ENCODE results near the gene B3GNT3. TPM values are rescaled to one million over a fixed set of nuclear protein-coding genes. Genes with fewer than 3 reads are reported as not detected.

Gene B3GNT3
- total and polyA plus RNA-seq, 10 donors: 0.05 to 1.6 (median 0.75) TPM; not detected in 3

DNA sequence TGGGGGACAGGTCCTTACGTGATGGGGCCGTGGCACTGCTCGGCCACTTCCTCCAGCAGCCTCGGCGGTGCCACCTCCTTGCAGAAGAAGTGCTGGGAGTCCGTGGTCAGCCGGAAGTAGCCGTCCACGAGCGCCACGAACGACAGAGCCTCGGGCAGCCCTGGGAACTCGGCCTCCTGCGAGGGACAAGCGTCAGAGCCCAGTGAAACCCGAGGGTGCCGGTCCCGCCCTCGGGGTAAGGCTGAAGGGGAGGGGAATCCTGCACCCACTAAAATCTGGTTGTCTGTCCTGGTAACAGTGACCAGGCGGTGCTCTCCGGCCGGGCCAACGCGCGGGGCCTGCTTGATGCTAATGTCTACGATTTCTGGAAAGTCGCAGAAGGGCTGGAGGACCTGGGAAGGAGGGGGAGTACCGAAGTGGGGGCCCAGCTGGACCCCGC is 46.5 kb downstream of the B3GNT3 start:
- Histone ChIP-seq H3K4me3 (no peak overlapping the region), H3K36me3 (peaks cover 4 to 83% (median 79%) of the 10 kb centered on the region in 6 donors), H3K27me3 (replicated peaks in 1 of 7) (no peaks in the 10 kb centered on the region), H3K9me3 (no peaks in the 10 kb centered on the region), H3K27ac (peak overlapping the region in 1 of 8 donors; percentile 98), H3K4me1 (peaks cover 12 to 50% (median 37%) of the 10 kb centered on the region in 6 donors)
- intact Hi-C loops (cut with DNase I; ENCODE audit: low total_unique reads): no loop called here
- 77 to 88% (median 85%) methylated on average over 23 to 30 of the region's 30 CpGs for WGBS, 5 donors
- DNase-seq: peak; percentile 73
- TF ChIP-seq CTCF (IDR thresholded peaks at IDR 0.05 in 8 of 11, conservative IDR thresholded peaks at IDR 0.05 in 3 of 11): no peak
- TF ChIP-seq POLR2A (IDR thresholded peaks at IDR 0.05): no peak
- peak in 1 of 3 donors; percentile 63 for TF ChIP-seq POLR2AphosphoS5 (IDR thresholded peaks at IDR 0.05)

DNA sequence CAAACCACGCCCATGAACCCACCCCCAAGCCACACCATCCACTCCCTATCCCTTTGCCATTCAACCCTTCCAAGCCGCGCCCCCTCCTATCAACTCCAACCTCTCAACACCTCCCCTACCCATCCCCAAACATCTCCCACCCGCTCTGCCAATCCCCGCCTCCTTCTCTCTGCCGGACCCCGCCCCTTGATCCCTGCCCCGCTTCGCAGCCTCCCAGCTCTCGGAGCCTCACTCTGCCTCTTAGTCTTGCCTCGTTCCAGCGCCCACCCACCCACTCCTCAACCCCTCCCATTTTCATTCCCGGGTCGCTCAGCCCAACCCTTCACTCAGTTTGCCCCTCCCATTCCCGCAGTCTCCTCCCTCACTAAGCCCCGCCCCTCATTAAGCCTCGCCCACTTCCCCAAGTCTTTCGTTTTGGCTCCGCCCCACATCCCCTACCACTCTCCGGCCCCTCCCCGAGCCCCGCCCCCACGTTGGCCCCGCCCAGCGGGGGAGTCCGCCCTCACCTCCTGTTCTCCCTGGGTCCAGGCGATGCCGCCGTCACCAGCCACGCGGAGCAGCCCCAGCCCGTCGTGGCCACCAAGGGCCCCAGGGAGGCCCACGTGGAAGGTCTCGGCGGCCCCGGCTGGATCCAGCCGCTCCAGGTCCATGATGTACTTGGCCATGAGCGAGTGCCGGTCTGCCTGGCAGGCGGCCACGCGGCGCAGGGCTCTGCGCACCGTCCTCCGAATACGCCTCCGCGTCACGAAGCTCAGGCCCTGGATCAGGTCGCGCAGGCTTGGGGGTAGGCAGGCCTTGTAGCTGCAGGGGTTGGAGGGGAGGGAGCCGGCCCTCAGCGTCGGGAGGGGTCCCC is 47.1 kb downstream of the B3GNT3 start:
- Histone ChIP-seq H3K4me1 (peaks cover 19 to 57% (median 43%) of the 10 kb centered on the region in 6 donors), H3K9me3 (no peaks in the 10 kb centered on the region), H3K36me3 (peaks cover 4 to 77% (median 72%) of the 10 kb centered on the region in 6 donors), H3K4me3 (peak overlapping the region in 1 of 8 donors; percentile 10), H3K27ac (peak overlapping the region in 3 of 8 donors; percentile 21 to 100 (median 98)), H3K27me3 (replicated peaks in 1 of 7) (no peaks in the 10 kb centered on the region)
- TF ChIP-seq POLR2AphosphoS5 (IDR thresholded peaks at IDR 0.05): peak in 1 of 3 donors; percentile 66
- TF ChIP-seq POLR2A (IDR thresholded peaks at IDR 0.05): no peak
- TF ChIP-seq CTCF (IDR thresholded peaks at IDR 0.05 in 8 of 11, conservative IDR thresholded peaks at IDR 0.05 in 3 of 11): no peak
- intact Hi-C loops (cut with DNase I; ENCODE audit: low total_unique reads): no loop called here
- WGBS, 5 donors: 62 to 84% (median 77%) methylated on average over 31 to 56 of the region's 56 CpGs
- DNase-seq: peak; percentile 74

DNA sequence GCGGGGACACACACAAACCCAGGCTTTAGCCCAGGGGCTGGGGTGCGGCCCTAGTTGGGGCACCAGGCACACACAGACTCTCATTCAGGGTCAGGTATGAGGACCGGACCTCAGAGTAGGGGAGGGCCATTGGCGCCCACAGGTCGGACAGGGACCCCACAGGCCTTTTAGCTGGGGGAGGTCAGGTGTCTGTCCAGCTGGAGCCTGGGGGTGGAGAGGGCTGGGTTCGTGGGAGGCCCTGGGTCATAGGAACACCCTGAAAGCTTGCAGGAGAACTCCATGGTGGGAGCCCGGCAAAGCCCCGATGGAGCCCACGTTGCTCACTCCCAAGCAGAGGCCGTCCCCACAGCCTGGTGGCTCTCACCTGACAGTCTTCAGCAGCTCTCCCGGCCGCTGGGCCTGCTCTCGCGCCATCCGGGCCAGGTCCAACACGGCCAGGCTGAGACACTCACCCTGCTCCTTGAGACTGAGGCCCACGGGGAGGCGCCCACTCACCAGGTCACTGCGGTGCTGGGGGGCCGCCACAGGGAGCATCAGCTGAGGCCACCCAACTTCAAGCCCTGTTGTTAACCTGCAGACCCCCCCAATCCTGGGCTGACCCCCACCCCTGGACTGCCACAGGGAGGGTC is 47.8 kb downstream of the B3GNT3 start:
- peak; percentile 73 for DNase-seq
- peaks cover 20 to 64% (median 48%) of the 10 kb centered on the region in 6 donors for H3K4me1 ChIP-seq
- H3K27ac ChIP-seq: peak overlapping the region in 3 of 8 donors; percentile 21 to 100 (median 98)
- H3K27me3 ChIP-seq (replicated peaks in 1 of 7): no peaks in the 10 kb centered on the region
- H3K36me3 ChIP-seq: peaks cover 4 to 69% (median 65%) of the 10 kb centered on the region in 6 donors
- TF ChIP-seq POLR2AphosphoS5 (IDR thresholded peaks at IDR 0.05): peak in 1 of 3 donors; percentile 10
- no peak for TF ChIP-seq CTCF (IDR thresholded peaks at IDR 0.05 in 8 of 11, conservative IDR thresholded peaks at IDR 0.05 in 3 of 11)
- TF ChIP-seq POLR2A (IDR thresholded peaks at IDR 0.05): no peak
- H3K9me3 ChIP-seq: no peaks in the 10 kb centered on the region
- 76 to 96% (median 93%) methylated on average over 8 to 20 of the region's 20 CpGs for WGBS, 5 donors
- intact Hi-C loops (cut with DNase I; ENCODE audit: low total_unique reads): no loop called here
- peak overlapping the region in 1 of 8 donors; percentile 10 for H3K4me3 ChIP-seq

Data from spleen (tissue), 11 donors.